ENCODE results near the gene RHOH. TPM values are rescaled to one million over a fixed set of nuclear protein-coding genes. Genes with fewer than 3 reads are reported as not detected.

RHOH gene
- total and polyA plus RNA-seq, 10 of the 15 experiments (the other 5 are each of a cell fraction or from before 2014, with no cell fraction given) = 46.5 to 120 (median 57.9) TPM

DNA sequence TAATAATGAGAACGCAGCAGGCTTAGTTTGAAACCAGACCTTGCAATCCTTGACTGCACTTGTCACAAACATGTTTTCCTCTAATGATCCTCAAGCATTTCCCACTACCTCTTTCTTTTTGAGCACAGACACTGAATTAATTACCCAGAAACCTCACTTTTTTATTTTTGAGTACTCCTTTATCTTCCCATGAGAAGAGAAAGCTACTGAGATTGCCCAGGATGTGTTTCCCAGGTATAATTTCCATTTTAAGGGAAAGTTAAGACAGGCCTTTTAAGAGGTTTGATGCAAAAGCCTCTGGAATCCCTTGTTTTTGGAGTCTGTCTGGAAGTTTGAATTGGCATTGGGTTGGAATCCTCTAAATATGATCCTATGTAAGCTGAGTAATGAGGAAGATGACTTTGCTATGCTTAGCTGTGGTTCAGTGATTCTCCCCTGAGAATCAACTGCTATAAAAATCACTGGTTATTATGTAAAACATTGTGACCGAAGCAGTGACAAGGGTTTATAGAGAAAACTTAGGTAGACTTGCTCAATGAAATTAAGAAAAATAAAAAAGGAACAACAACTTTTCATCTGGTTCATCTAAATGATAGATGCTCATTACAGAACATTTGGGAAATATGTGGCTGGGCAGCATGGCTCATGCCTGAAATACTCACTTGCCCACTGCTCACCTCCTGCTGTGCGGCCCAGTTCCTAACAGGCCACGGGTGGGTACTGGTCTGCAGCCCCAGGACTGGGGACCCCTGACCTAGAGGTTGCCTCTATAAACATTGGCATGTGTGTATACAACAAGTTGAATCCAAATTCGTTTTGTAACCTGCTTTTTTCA lies 10.8 kb upstream of the RHOH start (continued):
- TF ChIP-seq, protein P1, sequence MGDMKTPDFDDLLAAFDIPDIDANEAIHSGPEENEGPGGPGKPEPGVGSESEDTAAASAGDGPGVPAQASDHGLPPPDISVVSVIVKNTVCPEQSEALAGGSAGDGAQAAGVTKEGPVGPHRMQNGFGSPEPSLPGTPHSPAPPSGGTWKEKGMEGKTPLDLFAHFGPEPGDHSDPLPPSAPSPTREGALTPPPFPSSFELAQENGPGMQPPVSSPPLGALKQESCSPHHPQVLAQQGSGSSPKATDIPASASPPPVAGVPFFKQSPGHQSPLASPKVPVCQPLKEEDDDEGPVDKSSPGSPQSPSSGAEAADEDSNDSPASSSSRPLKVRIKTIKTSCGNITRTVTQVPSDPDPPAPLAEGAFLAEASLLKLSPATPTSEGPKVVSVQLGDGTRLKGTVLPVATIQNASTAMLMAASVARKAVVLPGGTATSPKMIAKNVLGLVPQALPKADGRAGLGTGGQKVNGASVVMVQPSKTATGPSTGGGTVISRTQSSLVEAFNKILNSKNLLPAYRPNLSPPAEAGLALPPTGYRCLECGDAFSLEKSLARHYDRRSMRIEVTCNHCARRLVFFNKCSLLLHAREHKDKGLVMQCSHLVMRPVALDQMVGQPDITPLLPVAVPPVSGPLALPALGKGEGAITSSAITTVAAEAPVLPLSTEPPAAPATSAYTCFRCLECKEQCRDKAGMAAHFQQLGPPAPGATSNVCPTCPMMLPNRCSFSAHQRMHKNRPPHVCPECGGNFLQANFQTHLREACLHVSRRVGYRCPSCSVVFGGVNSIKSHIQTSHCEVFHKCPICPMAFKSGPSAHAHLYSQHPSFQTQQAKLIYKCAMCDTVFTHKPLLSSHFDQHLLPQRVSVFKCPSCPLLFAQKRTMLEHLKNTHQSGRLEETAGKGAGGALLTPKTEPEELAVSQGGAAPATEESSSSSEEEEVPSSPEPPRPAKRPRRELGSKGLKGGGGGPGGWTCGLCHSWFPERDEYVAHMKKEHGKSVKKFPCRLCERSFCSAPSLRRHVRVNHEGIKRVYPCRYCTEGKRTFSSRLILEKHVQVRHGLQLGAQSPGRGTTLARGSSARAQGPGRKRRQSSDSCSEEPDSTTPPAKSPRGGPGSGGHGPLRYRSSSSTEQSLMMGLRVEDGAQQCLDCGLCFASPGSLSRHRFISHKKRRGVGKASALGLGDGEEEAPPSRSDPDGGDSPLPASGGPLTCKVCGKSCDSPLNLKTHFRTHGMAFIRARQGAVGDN (IDR thresholded peaks at IDR 0.05) = peak; percentile 87
- TF ChIP-seq KAT2A (conservative IDR thresholded peaks at IDR 0.05; ENCODE audit: control insufficient read depth, low read depth, low read length) (no peak), NFXL1 (IDR thresholded peaks at IDR 0.05; ENCODE audit: borderline replicate concordance) (no peak), EZH2 (IDR thresholded peaks at IDR 0.05; ENCODE audit: borderline replicate concordance, control insufficient read depth, low read depth, low read length) (no peak), BCL3 (IDR thresholded peaks at IDR 0.05; ENCODE audit: borderline replicate concordance, insufficient read depth, low read depth, low read length, poor library complexity, severe bottlenecking) (peak; percentile 98), CREB1 (IDR thresholded peaks at IDR 0.05; ENCODE audit: low read depth) (peak; percentile 24; the same call in 1 of the 2 replicates), FOS (IDR thresholded peaks at IDR 0.05; ENCODE audit: borderline replicate concordance, extremely low read depth, insufficient read length) (no peak), GATAD2B (conservative IDR thresholded peaks at IDR 0.05; ENCODE audit: low read depth) (peak; percentile 94; the same call in 1 of the 2 replicates), KLF5 (IDR thresholded peaks at IDR 0.05; ENCODE audit: partially characterized antibody) (peak; percentile 61), MTA2 (IDR thresholded peaks at IDR 0.05; ENCODE audit: low read depth) (peak; percentile 99), RCOR1 (conservative IDR thresholded peaks at IDR 0.05; ENCODE audit: low read depth, low read length) (0 out of 2 replicates have a peak, but pooled peaks have one; percentile 73), ESRRA (IDR thresholded peaks at IDR 0.05; ENCODE audit: low read length) (no peak), HCFC1 (IDR thresholded peaks at IDR 0.05; ENCODE audit: low read length) (no peak), STAT3 (IDR thresholded peaks at IDR 0.05; ENCODE audit: low read depth, low read length) (0 out of 2 replicates have a peak, but pooled peaks have one; percentile 92), ATF2 (IDR thresholded peaks at IDR 0.05; ENCODE audit: low read length) (peak; percentile 98), POU2F2 (IDR thresholded peaks at IDR 0.05; ENCODE audit: borderline replicate concordance, low read depth, low read length) (peak; percentile 58; the same call in 2 of the 3 replicates), MYC (IDR thresholded peaks at IDR 0.05; ENCODE audit: insufficient read depth, insufficient read length, insufficient replicate concordance, low read length, severe bottlenecking) (no peak), SP1 (IDR thresholded peaks at IDR 0.05; ENCODE audit: low read depth, low read length) (peak; percentile 47), SMAD1 (IDR thresholded peaks at IDR 0.05; ENCODE audit: low read depth, partially characterized antibody) (peak; percentile 74)
- TF ChIP-seq, protein P2, sequence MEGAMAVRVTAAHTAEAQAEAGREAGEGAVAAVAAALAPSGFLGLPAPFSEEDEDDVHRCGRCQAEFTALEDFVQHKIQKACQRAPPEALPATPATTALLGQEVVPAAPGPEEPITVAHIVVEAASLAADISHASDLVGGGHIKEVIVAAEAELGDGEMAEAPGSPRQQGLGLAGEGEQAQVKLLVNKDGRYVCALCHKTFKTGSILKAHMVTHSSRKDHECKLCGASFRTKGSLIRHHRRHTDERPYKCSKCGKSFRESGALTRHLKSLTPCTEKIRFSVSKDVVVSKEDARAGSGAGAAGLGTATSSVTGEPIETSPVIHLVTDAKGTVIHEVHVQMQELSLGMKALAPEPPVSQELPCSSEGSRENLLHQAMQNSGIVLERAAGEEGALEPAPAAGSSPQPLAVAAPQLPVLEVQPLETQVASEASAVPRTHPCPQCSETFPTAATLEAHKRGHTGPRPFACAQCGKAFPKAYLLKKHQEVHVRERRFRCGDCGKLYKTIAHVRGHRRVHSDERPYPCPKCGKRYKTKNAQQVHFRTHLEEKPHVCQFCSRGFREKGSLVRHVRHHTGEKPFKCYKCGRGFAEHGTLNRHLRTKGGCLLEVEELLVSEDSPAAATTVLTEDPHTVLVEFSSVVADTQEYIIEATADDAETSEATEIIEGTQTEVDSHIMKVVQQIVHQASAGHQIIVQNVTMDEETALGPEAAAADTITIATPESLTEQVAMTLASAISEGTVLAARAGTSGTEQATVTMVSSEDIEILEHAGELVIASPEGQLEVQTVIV (IDR thresholded peaks at IDR 0.05; ENCODE audit: borderline replicate concordance, partially characterized antibody) = no peak

Data from GM12878 (cell line).